NK-92 treated with Interleukin-12 subunit alpha and Interleukin-12 subunit beta, amount 100 ng/mL, for 24 hours (cell line): ENCODE measurements around the gene TOLLIP.
"Not testable (repeated sequence)": the region's sequence is repeated elsewhere in the genome, so short reads cannot be mapped to it uniquely, and the experiment has no call there.

ENCODE experiments used
- DNase-seq: peaks from one replicate; lab custom pipeline; 2025; lab: John Stamatoyannopoulos, UW

Gene TOLLIP

GRCh38 chr11:1281326-1281973 is 28.0 kb downstream of the TOLLIP start:
- no peak for DNase-seq

DNA sequence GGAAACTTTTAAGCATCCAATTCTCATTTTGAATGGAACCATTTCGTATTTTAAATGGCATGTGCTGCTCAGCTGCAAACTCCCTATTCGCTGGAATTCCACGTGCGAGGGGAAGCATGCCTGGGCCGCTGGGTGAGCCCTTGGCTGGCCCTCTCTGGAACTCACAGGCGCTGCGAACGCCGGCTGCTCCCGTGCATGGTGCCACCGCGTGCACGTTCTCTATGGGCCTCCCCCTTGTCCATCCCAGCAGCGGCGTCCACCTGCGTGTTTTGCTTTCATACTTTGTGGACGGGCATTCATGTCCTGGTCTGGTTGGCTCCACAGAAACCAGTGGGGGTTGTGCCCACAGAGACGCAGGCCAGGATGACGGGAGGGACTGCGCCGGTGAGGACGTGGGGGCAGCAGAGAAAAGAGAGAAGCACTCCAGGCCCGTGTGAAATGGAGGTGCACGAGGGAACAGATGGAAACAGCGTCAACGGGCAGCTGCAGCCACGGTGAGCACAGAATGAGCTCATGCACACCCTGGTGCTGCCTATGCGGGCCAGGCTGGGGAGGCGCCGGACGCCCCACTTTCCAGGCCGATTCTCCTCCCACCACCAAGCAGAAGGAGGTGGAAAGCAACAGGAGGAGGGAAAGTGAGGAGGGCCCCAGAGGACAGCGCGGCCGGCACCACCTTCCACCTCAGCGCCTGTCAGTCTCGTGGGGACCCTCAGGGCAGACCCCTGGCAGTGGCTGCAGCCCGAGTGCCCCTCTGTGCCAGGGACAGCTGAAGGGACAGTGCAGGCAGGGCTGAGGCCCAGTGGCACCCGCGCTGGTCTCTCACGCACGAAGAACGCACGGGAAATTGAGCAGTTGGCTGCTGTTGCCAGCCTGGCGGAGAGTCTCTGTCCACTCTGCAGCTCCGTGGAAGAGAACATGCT is 29.1 kb downstream of the TOLLIP start:
- no peak for DNase-seq

DNA sequence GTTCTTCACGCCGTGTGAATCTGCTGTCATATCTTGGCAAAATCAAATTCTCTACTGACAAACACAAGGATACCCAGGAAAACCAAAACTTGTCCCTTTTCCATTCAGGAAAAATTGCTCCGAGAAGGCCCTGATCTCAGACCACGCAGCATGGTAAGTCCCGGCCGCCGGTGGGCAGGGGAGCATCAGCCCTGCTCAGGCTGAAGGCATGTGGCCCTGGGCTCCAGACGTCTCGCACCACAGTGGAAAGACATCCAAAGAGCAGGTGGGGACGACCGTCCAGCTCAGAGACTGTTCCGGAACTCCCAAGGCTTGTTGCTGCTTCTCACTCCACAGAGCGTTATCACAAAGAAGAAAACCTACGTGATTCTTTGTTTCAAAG is 29.8 kb downstream of the TOLLIP start:
- no peak for DNase-seq

GRCh38 chr11:1278766-1279673 is 30.4 kb downstream of the TOLLIP start:
- DNase-seq, result no peak

DNA sequence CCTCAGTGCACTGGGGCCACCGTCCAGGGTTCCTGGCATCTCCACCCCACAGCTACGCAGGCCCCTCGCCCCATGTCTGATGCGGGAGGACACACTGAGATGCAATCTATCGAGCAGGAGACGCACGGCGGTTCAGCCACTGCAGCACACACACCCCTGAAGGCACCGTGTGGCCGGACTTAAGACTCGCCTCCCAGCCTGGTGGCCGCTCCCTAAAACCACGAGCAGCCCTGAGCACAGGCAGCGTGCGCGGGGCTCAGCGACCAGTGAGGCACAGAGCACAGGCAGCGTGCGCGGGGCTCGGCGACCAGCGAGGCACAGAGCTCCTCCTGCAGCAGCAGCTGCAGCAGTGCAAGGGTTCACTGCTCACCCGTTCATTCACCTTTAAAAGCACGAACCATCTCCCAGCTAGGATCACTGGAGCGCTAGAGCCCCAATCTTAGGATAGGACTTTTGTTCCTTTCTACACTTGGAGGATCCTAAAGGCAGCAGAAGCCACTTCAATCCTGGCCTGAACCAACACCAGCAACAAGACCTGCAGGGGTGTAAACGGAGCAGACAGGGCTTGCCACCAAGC is 31.4 kb downstream of the TOLLIP start:
- DNase-seq, result no peak

DNA sequence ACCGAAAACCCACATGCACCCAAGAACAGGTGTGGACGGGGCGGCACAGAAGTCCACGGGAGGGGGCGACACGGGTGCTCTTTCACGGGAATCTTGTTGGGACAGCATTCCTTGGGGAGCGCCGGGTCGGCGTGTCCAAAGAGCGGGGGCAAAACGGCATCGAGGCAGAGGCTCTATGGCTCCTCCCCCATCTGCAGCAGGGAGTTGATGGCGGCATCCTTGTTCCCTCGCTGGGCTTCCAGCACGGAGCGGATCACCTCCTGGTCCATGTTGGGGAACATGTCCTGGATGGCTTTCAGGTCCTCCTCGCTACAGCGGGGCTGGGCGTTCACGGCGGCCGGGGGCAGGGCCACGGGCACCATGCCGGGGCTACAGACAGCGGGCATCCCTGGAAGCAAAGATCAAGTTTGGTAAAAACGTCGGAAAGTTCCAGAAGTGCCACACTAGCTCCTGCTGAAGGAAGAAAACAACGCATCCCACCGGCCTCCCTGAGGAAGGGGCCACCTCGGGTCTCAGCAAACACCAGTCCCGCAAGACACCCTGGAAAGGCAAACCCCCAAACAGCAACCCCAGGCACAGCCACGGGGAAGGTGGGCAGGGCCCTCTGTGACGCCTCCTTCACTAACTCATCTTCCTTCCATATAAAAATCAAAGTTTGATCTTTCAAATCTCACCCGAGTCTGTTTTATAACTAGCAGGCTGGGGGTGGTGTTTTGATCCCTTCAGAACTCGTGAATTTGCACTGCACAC is 32.4 kb downstream of the TOLLIP start:
- no peak for DNase-seq

DNA sequence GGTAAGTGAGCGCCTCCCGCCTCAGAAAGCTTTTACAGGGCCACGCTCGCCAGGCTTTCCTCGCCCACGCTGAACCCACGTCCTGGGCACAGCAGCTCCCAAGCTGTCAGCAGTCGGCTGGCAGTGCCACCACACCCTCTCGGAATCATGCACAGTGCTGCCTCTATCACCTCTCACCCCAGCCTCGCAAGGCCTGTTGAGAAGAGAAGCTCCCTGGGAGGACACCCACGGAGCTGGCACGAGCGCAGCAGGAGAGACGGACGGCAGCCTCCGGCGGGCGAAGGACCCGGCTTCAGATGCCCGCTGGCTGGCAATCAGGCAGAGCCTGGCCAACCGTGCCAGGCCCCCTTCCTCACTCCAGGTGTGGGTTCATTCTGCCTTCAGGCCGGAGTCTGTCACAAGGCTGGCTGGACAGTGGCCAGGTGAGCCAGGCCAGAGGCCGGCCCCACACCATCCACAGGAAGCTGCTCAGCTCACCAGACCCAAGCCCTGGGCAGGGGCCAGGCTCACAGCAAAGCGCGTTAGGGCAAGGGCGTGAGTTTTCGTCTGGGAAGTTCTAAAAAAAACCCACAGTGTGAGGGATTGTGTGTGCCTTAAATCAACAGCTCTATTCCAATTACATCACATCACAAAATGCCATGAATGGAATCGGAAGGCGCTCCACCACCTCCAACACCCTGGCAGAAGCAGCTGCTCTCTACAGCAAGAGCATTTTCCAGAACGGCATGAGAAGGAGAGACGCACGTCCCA is 33.2 kb downstream of the TOLLIP start:
- no peak for DNase-seq

- DNase-seq, result no peak
Observed at GRCh38 chr11:1275021-1275420, 34.4 kb downstream of the TOLLIP start.

GRCh38 chr11:1274501-1274900 is 34.9 kb downstream of the TOLLIP start:
- no peak for DNase-seq

GRCh38 chr11:1272531-1272930 is 36.9 kb downstream of the TOLLIP start:
- no peak for DNase-seq

DNA sequence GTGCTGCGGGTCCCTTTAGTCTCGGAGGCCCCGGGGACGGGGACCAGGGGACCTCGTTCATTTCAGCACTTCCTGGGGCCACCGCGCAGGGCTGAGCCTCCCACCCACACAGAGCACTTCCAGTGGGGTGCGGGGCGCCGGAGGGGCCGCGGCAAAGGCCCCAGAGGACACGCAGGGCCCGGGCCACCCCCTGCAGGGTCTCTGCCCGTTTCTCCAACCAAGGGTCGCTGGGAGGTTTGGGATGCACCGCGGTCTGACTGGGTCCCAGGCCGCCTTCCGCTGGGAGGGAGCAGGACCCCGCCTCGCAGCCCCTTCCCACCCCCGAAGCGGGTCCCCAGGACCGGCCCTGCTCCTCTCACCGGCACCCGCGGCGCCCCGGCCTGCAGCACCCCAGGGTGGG is 37.5 kb downstream of the TOLLIP start:
- no peak for DNase-seq

GRCh38 chr11:1271406-1271805 is 38.0 kb downstream of the TOLLIP start:
- DNase-seq, result no peak

DNA sequence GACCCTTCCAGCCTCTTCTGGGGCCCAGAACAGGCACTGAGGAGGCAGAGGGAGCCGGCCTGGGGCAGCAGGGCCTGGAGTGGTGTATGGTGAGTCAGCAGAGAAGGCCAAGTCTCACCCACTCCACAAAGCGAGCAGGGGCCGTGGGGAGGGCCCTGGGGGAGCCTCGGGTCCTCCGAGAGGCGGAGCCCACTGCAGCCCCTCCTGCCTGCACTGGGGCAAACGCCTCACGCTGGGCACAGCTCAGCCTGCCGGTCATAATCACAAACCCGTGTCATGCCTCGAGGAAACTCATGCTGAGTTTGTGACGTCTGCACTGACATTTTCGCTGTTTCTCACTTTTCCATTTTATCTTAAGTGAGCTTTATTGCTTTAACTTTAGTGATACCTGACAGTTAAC is 38.4 kb downstream of the TOLLIP start:
- DNase-seq, result no peak

- no peak for DNase-seq
Observed at GRCh38 chr11:1270476-1270875, 39.0 kb downstream of the TOLLIP start.

DNA sequence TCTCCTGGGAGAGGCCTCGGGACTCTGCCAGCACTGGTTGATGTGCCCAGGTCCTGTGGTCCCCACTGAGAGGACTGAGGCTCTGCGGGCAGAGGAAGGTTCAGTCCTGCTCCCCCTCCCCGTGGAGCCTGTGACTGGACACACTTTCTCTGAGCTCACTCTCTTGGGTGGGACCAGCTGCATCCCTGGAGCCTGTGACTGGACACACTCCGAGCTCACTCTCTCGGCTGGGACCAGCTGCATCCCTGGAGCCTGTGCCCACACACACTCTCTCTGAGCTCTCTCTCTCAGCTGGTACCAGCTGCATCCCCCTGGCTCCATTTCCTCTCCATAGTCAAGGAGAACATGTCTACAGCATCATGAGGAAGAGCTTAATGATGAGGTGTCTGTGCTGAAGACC is 39.5 kb downstream of the TOLLIP start:
- DNase-seq, result no peak

DNA sequence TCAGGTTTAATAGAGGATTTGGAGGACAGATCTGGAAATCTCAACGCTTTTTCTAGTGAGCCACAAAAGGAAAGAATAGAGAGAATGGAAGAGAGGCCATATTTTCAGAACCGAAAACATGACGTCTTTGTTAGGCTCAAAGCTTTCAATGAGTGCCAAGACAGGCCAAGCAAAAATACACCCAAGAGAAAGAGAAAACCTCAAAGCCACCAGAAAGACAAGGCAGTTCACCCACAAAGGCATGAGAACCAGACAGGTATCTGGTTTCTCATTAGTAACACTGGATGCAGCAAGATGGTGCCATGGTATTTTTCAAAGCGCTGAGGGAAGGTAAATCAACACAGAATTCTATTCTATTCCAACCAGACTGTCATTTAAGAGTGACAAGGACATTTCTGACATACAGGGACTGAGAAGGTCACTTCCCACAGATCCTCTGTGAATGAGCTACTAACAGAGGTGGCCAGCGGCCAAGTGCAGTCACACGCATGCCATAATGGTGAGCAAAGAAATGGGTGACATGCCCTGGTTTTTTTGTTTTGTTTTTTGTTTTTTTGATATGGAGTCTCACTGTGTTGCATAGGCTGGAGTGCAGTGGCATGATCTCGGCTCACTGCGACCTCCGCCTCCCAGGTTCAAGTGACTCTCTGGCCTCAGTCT is 41.9 kb downstream of the TOLLIP start:
- DNase-seq, result no peak

- not testable (repeated sequence) for DNase-seq
Observed at GRCh38 chr11:1266976-1267375, 42.5 kb downstream of the TOLLIP start.

- DNase-seq, result not testable (repeated sequence)
Observed at GRCh38 chr11:1265480-1265879, 44.0 kb downstream of the TOLLIP start.

DNA sequence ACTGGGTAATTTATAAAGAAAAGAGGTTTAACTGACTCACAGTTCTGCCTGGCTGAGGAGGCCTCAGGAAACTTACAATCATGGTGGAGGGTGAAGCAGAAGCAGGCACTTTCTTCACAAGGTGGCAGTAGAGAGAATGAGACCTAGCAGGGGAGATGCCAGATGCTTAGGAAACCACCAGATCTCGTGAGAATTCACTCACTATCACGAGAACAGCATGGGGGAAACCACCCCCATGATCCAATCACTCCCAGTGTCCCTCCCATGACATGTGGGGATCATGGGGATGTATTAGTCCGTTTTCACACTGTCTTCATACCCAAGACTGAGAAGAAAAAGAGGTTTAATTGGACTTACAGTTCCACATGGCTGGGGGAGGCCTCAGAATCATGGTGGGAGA is 45.0 kb downstream of the TOLLIP start:
- not testable (repeated sequence) for DNase-seq

GRCh38 chr11:1263010-1263409 is 46.4 kb downstream of the TOLLIP start:
- no peak for DNase-seq
